GM23338 (cell line): ENCODE data around the gene CARMIL1.

ENCODE experiments used
- CREB1 ChIP-seq: fragments of 250-450 bp; sonication (Bioruptor Pico); IDR thresholded peaks from 2 replicates; pipeline ENCODE4 v1.5.0; 2020; ENCODE audit warnings: low read depth, mild to moderate bottlenecking, moderate library complexity
- EZH2 ChIP-seq: fragments of 200-600 bp; sonication (generic); IDR thresholded peaks from one replicate; pipeline ENCODE4 v1.8.0; 2017; ENCODE audit warnings: antibody characterized with exemption, mild to moderate bottlenecking, low read depth; ENCODE audit not compliant: unreplicated experiment
- EZH2phosphoT487 ChIP-seq: fragments of 200-600 bp; sonication (generic); IDR thresholded peaks from one replicate; pipeline ENCODE4 v1.8.1; 2018; ENCODE audit warnings: antibody characterized with exemption; ENCODE audit not compliant: unreplicated experiment
- JUNB ChIP-seq: IDR thresholded peaks from one replicate; pipeline ENCODE4 v1.6.1; 2016; ENCODE audit warnings: antibody characterized with exemption; ENCODE audit not compliant: unreplicated experiment
- POLR2AphosphoS5 ChIP-seq: IDR thresholded peaks from 2 replicates; pipeline ENCODE4 v1.6.1; 2016; ENCODE audit warnings: antibody characterized with exemption, low read depth
- TF ChIP-seq, protein P1 (sequence below), 2 experiments: fragments of 200-600 bp in 1 of 2; sonication (generic) in 1 of 2; conservative IDR thresholded peaks; 2 replicates each; pipeline versions ENCODE4 v1.5.1 to v1.6.1; 2016 to 2017; ENCODE audit warnings: antibody characterized with exemption in 2 of 2, low read depth in 2 of 2, mild to moderate bottlenecking in 2 of 2, moderate library complexity in 1 of 2
- TF ChIP-seq, protein P2 (sequence below): IDR thresholded peaks from one replicate; pipeline ENCODE4 v1.6.1; 2018; ENCODE audit warnings: antibody characterized with exemption; ENCODE audit not compliant: unreplicated experiment
- TF ChIP-seq, protein P3 (sequence below): IDR thresholded peaks from 2 replicates; pipeline ENCODE4 v1.6.1; 2016; ENCODE audit warnings: antibody characterized with exemption
- TF ChIP-seq, protein P4 (sequence below): fragments of 250-450 bp; sonication (Bioruptor Pico); IDR thresholded peaks from 2 replicates; pipeline ENCODE4 v1.5.0; 2020; ENCODE audit warnings: mild to moderate bottlenecking, moderate library complexity

DNA sequence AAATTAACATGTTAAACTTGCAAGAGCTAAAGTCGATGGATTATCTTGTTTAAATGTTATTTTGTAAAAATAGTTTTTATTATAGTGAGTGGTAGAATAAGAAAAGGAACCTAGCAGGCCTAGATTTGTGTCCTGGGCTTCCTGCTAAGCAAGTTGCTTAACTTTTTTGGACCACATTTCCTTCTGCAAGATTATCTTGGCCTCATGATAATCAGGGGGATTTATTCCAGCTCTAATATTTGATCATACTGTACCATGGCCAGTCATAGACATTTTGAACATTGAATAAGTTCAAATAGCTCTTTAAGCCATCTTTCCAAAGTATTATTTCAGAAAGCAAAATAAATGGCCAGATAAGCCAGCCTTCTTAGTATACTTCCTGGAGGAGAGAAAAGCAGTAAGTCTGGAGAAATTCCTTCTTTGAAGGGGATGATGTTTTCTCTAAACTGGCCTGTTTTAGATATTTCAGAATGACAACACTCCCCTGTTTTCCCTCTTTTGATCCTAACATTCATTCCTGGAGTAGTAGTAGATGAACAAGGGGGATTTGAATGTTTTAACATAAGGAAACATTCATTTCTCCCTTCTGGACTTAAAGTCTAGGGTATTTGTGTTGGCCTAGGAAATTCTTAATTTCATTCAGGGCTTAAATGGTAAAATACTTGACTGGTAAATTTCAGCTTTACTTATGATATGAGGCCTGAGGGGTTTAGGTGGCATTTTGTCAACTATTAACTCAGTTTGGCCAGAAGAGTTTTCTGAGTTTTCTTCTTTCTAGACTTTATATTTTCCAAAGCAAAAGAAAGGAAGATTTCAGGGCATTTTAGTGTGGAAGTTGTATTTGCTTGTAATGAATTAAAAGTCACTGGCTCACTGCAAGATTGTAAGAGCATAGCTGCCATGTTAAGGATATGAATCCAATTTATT is 264.1 kb downstream of the CARMIL1 start:
- TF ChIP-seq, protein P1, sequence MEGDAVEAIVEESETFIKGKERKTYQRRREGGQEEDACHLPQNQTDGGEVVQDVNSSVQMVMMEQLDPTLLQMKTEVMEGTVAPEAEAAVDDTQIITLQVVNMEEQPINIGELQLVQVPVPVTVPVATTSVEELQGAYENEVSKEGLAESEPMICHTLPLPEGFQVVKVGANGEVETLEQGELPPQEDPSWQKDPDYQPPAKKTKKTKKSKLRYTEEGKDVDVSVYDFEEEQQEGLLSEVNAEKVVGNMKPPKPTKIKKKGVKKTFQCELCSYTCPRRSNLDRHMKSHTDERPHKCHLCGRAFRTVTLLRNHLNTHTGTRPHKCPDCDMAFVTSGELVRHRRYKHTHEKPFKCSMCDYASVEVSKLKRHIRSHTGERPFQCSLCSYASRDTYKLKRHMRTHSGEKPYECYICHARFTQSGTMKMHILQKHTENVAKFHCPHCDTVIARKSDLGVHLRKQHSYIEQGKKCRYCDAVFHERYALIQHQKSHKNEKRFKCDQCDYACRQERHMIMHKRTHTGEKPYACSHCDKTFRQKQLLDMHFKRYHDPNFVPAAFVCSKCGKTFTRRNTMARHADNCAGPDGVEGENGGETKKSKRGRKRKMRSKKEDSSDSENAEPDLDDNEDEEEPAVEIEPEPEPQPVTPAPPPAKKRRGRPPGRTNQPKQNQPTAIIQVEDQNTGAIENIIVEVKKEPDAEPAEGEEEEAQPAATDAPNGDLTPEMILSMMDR (conservative IDR thresholded peaks at IDR 0.05; ENCODE audit: low read depth in 2 of 2), result no peak
- TF ChIP-seq, protein P2, sequence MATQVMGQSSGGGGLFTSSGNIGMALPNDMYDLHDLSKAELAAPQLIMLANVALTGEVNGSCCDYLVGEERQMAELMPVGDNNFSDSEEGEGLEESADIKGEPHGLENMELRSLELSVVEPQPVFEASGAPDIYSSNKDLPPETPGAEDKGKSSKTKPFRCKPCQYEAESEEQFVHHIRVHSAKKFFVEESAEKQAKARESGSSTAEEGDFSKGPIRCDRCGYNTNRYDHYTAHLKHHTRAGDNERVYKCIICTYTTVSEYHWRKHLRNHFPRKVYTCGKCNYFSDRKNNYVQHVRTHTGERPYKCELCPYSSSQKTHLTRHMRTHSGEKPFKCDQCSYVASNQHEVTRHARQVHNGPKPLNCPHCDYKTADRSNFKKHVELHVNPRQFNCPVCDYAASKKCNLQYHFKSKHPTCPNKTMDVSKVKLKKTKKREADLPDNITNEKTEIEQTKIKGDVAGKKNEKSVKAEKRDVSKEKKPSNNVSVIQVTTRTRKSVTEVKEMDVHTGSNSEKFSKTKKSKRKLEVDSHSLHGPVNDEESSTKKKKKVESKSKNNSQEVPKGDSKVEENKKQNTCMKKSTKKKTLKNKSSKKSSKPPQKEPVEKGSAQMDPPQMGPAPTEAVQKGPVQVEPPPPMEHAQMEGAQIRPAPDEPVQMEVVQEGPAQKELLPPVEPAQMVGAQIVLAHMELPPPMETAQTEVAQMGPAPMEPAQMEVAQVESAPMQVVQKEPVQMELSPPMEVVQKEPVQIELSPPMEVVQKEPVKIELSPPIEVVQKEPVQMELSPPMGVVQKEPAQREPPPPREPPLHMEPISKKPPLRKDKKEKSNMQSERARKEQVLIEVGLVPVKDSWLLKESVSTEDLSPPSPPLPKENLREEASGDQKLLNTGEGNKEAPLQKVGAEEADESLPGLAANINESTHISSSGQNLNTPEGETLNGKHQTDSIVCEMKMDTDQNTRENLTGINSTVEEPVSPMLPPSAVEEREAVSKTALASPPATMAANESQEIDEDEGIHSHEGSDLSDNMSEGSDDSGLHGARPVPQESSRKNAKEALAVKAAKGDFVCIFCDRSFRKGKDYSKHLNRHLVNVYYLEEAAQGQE, result no peak
- TF ChIP-seq EZH2, result no peak
- TF ChIP-seq CREB1 (CRISPR knock-in tag), result no peak
- no peak for TF ChIP-seq POLR2AphosphoS5
- TF ChIP-seq JUNB, result no peak
- no peak for TF ChIP-seq EZH2phosphoT487
- TF ChIP-seq, protein P3, sequence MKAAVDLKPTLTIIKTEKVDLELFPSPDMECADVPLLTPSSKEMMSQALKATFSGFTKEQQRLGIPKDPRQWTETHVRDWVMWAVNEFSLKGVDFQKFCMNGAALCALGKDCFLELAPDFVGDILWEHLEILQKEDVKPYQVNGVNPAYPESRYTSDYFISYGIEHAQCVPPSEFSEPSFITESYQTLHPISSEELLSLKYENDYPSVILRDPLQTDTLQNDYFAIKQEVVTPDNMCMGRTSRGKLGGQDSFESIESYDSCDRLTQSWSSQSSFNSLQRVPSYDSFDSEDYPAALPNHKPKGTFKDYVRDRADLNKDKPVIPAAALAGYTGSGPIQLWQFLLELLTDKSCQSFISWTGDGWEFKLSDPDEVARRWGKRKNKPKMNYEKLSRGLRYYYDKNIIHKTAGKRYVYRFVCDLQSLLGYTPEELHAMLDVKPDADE, result no peak
- TF ChIP-seq, protein P4, sequence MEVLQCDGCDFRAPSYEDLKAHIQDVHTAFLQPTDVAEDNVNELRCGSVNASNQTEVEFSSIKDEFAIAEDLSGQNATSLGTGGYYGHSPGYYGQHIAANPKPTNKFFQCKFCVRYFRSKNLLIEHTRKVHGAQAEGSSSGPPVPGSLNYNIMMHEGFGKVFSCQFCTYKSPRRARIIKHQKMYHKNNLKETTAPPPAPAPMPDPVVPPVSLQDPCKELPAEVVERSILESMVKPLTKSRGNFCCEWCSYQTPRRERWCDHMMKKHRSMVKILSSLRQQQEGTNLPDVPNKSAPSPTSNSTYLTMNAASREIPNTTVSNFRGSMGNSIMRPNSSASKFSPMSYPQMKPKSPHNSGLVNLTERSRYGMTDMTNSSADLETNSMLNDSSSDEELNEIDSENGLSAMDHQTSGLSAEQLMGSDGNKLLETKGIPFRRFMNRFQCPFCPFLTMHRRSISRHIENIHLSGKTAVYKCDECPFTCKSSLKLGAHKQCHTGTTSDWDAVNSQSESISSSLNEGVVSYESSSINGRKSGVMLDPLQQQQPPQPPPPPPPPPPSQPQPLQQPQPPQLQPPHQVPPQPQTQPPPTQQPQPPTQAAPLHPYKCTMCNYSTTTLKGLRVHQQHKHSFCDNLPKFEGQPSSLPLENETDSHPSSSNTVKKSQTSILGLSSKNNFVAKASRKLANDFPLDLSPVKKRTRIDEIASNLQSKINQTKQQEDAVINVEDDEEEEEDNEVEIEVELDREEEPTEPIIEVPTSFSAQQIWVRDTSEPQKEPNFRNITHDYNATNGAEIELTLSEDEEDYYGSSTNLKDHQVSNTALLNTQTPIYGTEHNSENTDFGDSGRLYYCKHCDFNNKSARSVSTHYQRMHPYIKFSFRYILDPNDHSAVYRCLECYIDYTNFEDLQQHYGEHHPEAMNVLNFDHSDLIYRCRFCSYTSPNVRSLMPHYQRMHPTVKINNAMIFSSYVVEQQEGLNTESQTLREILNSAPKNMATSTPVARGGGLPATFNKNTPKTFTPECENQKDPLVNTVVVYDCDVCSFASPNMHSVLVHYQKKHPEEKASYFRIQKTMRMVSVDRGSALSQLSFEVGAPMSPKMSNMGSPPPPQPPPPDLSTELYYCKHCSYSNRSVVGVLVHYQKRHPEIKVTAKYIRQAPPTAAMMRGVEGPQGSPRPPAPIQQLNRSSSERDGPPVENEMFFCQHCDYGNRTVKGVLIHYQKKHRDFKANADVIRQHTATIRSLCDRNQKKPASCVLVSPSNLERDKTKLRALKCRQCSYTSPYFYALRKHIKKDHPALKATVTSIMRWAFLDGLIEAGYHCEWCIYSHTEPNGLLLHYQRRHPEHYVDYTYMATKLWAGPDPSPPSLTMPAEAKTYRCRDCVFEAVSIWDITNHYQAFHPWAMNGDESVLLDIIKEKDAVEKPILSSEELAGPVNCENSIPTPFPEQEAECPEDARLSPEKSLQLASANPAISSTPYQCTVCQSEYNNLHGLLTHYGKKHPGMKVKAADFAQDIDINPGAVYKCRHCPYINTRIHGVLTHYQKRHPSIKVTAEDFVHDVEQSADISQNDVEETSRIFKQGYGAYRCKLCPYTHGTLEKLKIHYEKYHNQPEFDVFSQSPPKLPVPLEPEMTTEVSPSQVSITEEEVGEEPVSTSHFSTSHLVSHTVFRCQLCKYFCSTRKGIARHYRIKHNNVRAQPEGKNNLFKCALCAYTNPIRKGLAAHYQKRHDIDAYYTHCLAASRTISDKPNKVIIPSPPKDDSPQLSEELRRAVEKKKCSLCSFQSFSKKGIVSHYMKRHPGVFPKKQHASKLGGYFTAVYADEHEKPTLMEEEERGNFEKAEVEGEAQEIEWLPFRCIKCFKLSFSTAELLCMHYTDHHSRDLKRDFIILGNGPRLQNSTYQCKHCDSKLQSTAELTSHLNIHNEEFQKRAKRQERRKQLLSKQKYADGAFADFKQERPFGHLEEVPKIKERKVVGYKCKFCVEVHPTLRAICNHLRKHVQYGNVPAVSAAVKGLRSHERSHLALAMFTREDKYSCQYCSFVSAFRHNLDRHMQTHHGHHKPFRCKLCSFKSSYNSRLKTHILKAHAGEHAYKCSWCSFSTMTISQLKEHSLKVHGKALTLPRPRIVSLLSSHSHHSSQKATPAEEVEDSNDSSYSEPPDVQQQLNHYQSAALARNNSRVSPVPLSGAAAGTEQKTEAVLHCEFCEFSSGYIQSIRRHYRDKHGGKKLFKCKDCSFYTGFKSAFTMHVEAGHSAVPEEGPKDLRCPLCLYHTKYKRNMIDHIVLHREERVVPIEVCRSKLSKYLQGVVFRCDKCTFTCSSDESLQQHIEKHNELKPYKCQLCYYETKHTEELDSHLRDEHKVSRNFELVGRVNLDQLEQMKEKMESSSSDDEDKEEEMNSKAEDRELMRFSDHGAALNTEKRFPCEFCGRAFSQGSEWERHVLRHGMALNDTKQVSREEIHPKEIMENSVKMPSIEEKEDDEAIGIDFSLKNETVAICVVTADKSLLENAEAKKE (CRISPR knock-in tag), result no peak
